HG03354 (cell line): ENCODE data around the gene AUTS2.
"Not testable (repeated sequence)": the region's sequence is repeated elsewhere in the genome, so short reads cannot be mapped to it uniquely, and the experiment has no call there.

ENCODE experiments used
- ATAC-seq: cut with Tn5 transposase; IDR thresholded peaks from one replicate; pipeline ENCODE4 v1.9.1; 2021; ENCODE audit warnings: mild to moderate bottlenecking; ENCODE audit not compliant: unreplicated experiment, poor library complexity, severe bottlenecking

AUTS2 gene

DNA sequence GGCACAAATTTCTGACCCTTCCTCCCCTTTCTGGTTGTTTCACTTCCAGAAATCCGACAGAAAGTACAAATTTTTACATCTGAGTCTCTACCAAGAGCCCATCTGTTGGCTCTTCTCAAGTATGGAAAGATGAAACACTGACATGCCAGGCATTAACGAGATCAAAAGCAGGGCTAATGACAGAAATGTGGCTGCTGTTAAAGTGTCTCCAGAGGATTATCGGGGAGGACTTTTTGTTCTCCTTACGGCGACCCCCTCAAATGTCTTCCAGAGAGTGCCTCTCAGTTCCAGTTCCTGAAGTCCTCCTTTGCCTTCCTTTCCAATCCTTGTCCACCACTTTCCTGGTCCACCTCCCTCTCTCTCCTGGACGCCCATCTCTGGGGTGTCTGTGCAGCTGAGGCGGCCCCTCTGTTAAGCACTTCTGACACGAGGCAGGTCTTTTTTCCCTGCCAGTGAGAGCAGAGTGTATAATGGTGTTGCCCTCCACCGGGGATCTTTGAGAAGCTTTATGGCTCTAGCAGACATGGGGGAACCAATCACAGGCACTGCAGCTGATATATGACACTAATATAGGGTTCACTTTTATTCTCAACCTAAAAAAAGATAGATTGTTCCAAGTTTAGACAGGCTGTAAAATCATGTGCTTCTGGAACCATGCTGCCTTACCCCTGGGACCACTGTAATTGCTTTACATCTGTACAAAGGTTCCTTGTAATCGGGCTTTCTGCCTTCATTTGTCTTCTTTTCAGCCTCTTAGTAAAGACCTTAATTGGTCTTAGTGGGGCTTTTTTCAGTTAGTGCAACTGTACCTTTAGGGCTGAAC is 757.1 kb downstream of the AUTS2 start:
- ATAC-seq, result no peak

DNA sequence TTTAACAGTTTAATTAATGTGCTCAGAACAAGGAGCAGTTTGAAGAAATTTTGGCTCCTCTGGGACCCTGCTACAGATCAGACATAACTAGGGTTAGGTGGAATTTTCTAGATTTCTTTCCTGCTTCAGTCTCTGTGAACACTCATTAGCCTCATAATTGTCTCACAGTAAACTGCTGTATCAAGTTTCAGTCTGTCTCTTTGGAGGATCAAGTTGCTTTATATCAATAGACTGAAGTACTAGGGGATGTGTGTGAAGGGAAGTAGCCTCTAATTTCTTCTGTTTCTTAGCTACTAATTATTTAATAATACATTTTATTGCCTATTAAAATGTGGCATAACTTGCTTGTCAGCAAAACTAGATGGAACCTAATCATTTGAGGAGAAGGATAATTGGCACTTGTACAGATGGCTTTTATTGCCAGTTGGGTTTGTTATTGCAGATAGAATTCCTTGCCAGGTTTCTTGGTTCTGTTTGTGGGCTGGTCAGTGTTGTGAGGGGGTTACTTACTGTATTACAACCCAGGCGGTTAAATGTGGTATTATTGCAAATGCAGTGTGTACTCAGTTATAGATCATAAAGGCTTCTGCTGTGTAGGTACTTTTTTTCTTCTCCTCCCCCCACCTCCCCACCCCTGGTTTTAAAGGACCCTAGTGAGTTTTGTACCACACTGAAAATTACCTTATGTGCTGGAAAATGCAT is 758.0 kb downstream of the AUTS2 start:
- no peak for ATAC-seq

DNA sequence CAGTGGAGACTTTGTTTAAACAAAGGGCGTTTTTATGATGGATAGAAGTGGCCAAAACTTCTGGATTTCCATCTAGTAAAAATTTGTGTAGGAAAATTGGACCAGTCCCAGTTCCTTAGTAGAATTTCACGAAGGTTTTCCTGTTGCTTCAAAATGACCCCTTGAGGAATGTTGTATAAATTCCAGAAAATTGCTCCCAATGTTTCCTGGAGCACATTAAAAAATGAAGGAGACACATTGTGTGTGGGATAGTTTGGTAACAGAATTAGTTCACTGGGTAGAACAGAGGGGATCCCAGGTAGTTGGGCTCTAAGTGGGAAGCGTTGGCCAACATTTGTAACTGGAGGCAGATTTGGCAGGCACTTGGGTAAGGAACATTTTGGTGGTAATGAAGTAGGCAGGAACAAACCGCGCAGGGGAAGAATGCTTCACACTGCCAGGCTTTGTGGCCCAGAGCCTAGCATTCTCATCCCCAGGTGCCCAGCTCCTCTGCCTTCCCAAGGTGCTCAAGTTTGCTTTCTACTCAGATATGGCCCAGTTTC is 758.6 kb downstream of the AUTS2 start:
- no peak for ATAC-seq

DNA sequence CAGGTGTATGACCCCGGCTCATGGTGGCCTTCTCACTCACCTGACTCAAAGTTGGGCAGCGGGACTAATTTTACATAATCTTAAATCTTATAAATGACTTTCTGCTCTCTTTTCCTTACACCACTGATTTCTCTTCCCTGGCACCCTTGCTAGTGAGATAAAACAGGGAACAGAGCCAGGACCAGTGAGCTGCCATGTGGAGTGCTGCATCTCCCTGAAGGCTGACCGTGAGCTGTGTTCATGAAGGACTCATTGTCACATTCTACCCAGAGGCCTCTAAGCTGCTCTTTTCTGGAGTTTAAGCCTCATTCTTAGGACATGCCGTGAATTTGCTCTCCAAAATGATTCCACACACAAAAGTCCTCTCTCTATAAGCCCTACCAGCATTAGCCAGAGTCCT is 762.3 kb downstream of the AUTS2 start:
- no peak for ATAC-seq

DNA sequence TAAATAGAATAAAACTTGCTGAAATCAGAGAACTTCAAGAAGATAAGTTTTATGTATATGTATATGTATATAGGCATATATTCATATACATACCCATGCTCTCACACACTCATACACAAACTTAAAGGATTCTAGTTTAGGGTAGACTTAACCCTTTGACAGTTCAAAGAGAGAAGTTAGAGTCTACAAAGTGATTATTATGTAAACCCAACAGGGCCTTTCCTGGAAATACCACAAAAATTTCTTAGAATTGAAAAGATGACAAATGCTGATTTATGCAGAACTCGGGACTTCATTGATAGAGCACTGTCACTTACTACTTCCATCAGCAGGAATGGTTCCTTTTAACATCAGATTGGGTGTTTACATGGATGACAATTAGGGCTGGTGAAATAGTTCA is 763.5 kb downstream of the AUTS2 start:
- ATAC-seq, result no peak

DNA sequence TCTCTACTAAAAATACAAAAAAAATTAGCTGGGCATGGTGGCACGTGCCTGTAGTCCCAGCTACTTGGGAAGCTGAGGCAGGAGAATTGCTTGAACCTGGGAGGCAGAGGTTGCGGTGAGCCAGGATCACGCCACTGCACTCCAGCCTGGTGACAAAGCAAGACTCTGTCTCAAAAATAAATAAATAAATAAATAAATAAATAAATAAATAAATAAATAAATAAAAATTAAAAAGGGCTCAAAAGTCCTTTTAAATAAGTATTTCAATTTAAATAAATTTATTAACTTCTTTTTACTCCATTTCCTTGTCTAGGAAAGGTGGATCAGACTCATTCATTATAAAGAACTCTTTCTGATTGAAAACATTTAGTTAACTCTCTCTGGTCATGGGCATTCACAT is 766.1 kb downstream of the AUTS2 start:
- not testable (repeated sequence) for ATAC-seq

DNA sequence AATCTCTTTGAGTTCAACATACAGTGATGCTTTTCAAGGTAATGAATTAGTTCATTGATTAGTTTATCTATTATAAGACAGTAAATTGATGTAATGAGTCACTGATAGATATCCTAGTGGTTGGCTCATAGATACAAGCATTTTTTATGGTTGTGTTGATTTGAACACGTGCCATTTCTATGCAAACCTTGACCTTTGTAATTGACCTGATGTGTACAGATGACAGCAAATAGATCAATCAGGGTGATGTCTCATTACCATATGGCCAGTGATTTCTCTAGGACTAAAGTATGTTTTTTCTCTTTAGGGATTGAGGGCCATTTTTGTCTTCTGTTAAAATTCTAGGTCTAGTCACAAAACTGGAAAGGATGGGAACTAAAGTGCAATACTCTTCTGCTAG is 773.4 kb downstream of the AUTS2 start:
- no peak for ATAC-seq

DNA sequence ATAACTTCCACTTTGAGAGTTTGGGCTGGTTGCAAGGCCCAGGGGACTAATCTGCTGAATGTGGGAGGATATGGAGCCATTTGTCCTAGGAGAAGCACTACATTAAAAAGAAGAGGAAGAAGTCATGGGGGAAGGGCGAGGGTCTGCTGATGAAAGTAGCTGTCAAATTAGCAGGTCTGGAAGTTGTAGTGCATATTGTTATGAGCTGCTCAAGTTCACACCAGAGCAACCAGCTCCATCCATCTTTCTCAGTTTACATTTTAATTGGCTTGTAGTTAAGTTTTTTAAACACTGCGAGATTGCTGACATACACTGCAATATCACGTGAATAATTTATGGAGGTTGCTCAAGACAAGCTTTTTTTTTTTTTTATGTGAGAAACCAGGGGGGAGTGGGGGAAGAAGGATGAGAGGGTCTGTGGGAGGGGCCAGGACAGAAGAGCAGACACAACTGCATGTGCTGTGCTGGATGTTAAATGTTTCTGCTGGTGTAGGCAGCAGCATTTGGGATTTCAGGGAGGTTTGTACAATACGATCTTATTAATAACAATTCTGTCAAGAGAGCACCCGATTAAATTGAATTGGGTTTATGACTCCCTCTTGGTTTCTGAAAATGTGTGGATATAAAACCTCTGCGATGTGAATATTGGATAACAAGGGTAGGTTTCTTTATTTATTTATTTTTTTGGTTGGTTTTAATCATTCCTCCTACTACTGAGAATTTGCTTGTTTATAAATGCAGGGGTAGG is 774.7 kb downstream of the AUTS2 start:
- ATAC-seq, result no peak

DNA sequence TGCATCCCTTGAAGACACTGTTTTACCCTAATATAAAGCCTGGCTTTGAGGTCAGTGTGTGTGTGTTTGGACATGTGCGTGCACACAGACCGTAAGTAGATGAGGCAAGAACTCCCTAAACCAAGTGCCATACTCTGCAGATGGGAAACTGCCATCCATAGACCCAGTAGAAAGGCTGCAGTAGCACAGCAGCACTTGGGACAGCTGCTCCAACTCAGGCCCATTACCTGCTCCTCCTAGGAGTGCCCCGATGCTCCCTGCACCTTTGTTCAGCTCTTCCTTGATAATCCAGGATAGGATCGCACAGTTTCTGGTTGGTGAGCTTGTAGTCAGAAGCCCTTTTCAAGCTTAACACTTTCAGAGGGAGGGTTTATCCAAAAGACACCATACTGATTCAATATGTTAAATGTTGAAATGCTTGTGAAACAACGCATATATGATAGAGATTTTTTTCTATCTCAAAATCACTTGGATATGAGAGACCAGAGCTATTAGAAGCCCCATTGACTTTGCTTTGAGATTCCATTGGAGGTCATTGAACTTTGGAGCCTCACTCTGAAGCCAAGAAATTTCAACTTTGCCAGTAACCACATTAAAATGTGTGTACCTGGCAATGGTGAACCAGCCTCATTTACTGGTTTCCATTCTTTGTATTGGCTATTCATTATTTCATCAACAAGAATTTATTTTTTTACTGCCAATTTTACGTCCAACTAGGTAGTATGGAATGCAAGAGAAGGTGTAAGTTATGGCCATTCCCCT is 776.7 kb downstream of the AUTS2 start:
- ATAC-seq, result no peak

DNA sequence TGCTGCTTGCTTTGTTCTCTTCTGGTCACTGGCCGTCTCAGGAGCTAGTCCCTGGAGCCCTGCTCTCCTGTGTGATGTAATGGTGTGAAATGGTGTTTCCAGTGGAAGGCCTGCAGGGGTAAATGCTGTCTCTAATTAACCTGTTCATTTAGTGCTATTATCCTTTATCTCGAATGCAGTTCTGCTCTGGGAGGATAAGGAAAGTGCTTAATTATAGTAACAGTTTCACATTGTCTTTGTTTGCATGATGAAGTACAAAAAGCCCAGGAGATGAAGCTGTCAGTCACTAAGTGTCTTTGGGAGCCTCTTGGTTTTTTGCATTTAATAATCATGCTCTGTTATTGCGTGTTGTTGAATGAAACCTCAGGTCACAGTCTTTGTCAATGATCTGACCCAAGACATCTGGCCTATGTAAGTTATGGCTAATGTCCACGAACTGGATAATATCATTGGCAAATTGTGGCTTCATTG is 778.3 kb downstream of the AUTS2 start:
- ATAC-seq, result no peak

DNA sequence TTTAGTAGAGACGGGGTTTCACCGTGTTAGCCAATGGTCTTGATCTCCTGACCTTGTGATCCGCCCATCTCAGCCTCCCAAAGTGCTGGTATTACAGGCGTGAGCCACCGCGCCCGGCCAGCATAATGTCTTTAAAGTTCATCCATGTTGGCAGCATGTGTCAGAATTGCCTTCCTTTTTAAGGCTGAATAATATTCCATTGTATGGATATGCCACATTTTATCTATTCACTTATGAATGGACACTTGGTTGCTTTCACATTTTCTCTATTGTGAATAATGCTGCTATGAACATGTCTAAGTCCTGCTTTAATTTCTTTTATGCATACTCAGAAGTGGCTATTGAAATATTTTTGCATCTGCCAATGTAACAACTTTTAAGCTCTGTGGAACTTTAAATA is 779.7 kb downstream of the AUTS2 start:
- no peak for ATAC-seq

DNA sequence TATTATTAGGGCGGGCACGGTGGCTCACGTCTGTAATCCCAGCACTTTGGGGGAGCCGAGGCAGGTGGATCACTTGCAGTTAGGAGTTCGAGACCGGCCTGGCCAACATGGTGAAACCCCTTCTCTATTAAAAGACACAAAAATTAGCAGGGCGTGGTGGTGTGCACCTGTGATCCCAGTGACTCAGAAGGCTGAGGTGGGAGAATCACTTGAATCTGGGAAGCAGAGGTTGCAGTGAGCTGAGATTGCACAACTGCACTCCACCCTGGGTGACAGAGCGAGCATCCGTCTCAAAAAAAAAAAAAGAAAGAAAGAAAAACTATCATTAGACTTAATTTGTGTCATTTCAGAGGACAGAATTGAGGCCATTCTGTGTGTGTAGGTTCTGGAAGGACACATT is 780.9 kb downstream of the AUTS2 start:
- ATAC-seq, result no peak

DNA sequence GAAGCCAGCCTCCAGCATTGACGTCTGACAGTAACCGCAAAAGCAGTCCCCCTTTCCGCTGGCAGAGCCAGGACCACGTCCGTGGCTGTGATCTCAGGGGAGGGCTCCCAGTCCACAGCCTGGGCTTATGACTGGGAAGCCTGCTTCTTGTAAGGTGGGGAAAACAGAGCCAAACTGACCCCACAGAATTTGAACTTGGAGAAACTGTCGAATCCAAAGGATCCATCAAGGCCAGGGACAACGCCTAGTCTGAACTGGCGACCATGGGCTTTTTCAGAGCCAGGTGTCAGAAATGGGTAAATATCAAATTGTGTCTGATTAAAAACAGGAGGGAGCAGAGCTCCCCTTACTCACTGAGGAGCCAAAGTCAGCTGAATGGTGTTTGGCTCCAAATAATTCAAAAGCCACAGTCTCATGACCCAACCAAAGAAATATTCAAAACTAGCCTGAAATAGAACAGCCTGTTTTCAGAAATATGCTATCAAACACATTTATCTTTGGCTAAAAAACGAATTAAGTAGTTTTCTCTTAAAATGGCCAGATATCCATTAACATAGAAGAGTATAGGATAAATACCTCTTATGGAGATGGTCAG is 782.2 kb downstream of the AUTS2 start:
- ATAC-seq, result no peak

DNA sequence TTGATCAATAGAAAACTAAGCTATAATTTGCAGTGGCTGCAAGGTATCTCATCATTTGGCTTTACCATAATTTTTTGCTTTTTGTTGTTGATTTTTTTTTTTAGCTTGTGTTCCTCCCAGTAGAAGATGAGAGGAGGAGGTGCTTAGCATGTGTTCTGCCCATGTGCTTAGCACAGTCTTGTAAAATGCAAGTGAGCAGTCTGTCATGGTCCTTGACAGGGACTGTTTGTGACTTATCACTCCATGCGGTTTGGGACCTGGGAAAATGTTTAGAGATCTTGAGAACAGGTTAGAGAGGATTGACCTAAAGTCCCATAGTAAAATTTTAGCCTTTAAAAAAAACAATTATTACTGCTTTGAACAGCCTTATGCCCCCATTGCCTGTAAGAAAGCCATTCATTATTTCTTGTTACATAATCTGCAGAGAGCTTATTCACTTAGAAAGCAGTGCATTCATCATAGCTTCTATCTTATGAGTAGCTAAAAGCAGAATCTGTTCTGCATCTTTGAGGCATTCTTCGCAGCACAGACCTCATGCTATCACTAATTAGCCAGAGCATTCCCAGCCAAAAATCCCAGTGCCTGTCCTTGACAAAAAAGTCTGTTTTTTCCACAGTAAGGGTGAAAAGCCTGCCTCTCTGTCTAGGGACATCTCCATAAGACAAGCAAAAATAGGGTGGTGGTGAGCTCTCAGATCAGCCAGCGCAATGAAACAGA is 784.9 kb downstream of the AUTS2 start:
- no peak for ATAC-seq

DNA sequence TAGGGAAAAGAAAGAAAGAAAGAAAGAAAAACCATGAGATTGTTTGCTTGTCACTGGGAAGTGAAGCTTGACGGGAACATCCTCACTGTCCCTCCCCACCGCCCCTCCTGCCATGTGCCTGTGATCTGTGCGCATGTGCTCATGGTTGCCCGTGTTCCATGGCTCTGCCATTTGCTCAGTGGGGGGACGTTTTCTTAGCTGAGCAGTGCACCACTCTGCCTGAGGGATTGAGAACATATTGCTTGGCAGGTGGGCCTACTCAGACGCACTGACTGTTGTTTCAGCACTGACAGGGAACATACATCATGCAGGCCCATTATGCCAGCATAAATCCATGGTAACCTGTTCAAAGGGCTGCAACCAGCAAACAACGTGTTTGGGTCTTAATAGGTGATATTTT is 785.7 kb downstream of the AUTS2 start:
- no peak for ATAC-seq

DNA sequence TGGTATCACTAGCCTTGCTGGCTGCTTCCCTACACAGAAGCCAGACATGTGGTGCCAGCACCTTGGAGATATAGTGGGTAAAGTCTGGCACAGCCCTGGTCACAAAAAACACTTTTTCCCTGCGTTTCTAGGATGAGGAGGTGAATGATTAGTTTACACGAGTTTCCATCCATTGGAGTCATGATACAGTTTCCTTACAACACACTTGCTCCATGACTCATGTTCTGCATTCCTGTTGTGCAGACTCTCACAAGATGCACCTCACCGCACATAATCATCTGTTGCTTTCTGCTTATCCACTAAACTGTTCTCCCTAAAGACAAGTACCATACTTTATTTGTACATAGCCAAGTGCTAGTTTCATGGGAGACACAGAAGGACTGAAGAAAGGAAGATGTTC is 786.6 kb downstream of the AUTS2 start:
- no peak for ATAC-seq

DNA sequence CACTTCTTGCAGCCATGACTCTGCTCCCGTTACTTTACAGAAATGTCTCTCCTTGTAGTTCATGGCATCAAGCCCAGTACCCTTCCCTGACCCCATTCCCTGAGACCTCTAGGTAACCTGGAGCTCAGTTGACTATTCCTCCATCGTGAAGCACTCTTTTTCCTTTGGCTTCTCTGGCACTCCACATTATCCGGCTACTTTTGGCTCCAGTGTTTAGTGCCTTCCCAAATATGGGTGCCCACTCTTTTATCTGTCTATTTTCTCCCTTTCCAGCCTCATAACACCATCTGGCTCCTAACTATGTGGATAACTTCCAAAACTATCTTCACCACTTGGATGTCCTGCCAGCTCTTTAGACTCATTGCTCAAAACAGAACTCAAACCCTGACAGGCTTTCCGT is 788.9 kb downstream of the AUTS2 start:
- no peak for ATAC-seq

DNA sequence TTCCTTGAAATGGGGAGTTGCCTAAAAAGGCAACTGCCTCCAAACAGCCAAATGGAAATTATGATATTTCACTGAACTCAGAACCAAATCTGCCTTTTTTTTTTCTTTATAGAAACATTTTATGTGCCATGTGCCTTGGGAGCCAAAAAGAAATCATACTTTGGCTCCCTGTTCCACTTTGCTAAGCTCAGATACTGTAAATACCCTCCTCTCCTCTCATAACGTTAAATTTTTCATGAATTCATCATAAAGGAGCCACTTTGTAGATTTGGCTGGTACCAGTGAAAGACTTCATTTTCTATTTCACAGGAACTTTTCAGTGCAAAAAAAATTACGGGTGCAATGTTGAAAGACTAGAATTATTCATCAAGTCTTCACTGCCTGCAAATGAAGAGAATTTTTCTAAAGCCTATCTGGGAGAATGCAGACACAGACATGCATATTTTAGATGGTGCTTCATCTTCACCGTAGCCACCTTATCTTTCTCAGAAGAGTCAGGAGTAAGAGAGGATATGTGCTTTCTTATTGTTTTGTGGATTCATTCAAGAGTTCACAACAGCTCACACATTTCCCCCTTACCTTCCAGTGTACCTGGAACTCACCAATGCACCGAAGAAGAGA is 791.4 kb downstream of the AUTS2 start:
- no peak for ATAC-seq
